ENCODE data around the gene OLR1.

The OLR1 gene

DNA sequence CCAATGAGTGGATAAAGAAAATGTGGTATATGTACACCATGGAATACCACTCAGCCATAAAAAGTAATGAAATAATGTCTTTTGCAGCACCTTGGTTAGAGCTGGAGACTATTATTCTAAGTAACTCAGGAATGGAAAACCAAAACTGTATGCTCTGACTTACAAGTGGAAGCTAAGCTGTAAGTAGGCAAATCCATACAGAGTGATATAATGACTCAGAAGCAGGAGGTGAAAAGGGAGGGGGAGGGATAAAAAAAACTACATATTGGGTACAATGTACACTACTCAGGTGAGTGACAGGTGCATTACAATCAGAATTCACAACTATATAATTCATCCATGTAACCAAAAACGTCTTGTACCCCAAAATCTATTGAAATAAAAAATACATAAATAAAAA lies 58.0 kb downstream of the OLR1 start:
- Histone ChIP-seq H3K4me3 (ENCODE audit: low read depth, low read length) (no peak overlapping the region), H3K4me1 (no peaks in the 10 kb centered on the region), H3K36me3 (no peaks in the 10 kb centered on the region), H3K27me3 (peaks cover 3% of the 10 kb centered on the region; the same call in 1 of the 2 replicates), H3K9me3 (no peaks in the 10 kb centered on the region; the same call in 1 of the 2 replicates)
- TF ChIP-seq, protein P1, sequence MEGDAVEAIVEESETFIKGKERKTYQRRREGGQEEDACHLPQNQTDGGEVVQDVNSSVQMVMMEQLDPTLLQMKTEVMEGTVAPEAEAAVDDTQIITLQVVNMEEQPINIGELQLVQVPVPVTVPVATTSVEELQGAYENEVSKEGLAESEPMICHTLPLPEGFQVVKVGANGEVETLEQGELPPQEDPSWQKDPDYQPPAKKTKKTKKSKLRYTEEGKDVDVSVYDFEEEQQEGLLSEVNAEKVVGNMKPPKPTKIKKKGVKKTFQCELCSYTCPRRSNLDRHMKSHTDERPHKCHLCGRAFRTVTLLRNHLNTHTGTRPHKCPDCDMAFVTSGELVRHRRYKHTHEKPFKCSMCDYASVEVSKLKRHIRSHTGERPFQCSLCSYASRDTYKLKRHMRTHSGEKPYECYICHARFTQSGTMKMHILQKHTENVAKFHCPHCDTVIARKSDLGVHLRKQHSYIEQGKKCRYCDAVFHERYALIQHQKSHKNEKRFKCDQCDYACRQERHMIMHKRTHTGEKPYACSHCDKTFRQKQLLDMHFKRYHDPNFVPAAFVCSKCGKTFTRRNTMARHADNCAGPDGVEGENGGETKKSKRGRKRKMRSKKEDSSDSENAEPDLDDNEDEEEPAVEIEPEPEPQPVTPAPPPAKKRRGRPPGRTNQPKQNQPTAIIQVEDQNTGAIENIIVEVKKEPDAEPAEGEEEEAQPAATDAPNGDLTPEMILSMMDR (IDR thresholded peaks at IDR 0.05; ENCODE audit: low read depth, low read length), result no peak
- DNase-seq, result no peak

GRCh38 chr12:10113075-10113474 lies 58.9 kb downstream of the OLR1 start:
- H3K9me3 ChIP-seq, result no peaks in the 10 kb centered on the region; the same call in 1 of the 2 replicates

DNA sequence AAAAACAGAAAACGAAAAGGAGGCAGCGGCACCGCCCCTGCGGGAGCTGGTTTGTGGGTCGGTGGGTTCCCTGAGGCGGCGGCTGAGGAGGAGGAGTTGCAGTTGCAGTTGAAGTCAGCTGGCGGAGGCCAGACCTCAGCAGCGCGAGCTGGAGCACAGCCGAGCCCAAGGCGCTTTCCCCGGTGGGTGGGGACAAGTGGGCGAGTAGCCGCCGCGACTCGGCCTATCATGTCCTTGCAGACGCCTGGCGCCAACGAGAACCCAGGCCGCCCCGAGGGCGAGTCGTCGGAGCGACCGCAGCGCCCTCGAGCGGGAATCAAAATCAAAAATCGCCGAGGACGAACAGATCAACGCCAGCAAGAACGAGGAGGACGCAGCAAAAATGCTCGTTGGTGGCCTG lies 60.5 kb downstream of the OLR1 start:
- no peaks in the 10 kb centered on the region; the same call in 1 of the 2 replicates for H3K9me3 ChIP-seq
- TF ChIP-seq, protein P1 (IDR thresholded peaks at IDR 0.05; ENCODE audit: low read depth, low read length), result no peak

More at GRCh38 chr12:10113075-10113474, 58.9 kb downstream of the OLR1 start:
- H3K36me3 ChIP-seq, result no peaks in the 10 kb centered on the region
- peaks cover 3% of the 10 kb centered on the region; the same call in 1 of the 2 replicates for H3K27me3 ChIP-seq
- no peaks in the 10 kb centered on the region for H3K4me1 ChIP-seq
- DNase-seq, result no peak
- TF ChIP-seq, protein P1 (IDR thresholded peaks at IDR 0.05; ENCODE audit: low read depth, low read length), result no peak
- H3K4me3 ChIP-seq (ENCODE audit: low read depth, low read length), result no peak overlapping the region

DNA sequence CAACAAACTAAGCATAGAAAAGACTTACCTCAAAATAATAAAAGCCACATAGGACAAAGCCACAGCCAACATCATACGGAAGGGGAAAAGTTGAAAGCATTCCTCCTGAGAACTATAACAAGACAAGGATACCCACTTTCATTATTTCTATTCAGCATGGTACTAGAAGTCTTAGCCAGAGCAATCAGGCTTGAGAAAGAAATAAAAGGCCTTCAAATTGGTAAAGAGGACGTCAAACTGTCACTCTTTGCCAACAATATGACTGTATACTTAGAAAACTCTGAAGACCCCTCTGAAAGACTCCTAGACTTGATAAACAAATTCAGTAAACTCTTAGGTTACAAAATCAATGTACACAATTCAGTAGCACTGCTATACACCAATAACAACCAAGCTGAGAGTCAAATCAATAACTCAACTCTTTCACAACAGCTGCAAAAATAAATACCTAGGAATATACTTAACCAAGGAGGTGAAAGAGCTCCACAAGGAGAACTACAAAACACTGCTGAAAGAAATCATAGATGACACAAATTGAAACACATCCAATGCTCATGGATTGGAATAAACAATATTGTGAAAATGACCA lies 61.6 kb downstream of the OLR1 start:
- Histone ChIP-seq H3K27me3 (no peaks in the 10 kb centered on the region), H3K36me3 (no peaks in the 10 kb centered on the region), H3K9me3 (no peaks in the 10 kb centered on the region; the same call in 1 of the 2 replicates), H3K4me1 (no peaks in the 10 kb centered on the region), H3K4me3 (ENCODE audit: low read depth, low read length) (no peak overlapping the region)
- TF ChIP-seq, protein P1 (IDR thresholded peaks at IDR 0.05; ENCODE audit: low read depth, low read length), result no peak
- DNase-seq, result no peak

More for the DNA sequence above, 60.5 kb downstream of the OLR1 start:
- H3K36me3 ChIP-seq, result no peaks in the 10 kb centered on the region
- no peak overlapping the region for H3K4me3 ChIP-seq (ENCODE audit: low read depth, low read length)
- peak; percentile 24 for DNase-seq
- H3K4me1 ChIP-seq, result no peaks in the 10 kb centered on the region
- H3K27me3 ChIP-seq, result no peaks in the 10 kb centered on the region; the same call in 1 of the 2 replicates
